OCI-LY7 (cell line): Measurements from ENCODE around the gene HECW1. TPM values are rescaled to one million over a fixed set of nuclear protein-coding genes. Genes with fewer than 3 reads are reported as not detected.

Experiments
- BruUV-seq: library from RNA; stranded (reverse); fragments of 400-500 nt; replicated peaks from 2 replicates; lab custom pipeline; 2021; lab: Mats Ljungman, UMichigan
- CTCF ChIA-PET: fragments of 300-600 bp; sonication (Branson Sonifier 250); formaldehyde crosslinking; loops from one replicate; lab custom pipeline; 2022; ENCODE audit warnings: antibody characterized with exemption; ENCODE audit not compliant: unreplicated experiment; lab: Charles Lee
- POLR2A ChIA-PET: fragments of 300-600 bp; sonication (Branson Sonifier 250); formaldehyde crosslinking; loops from one replicate; lab custom pipeline; 2022; ENCODE audit warnings: antibody characterized with exemption; lab: Charles Lee
- DNase-seq: peaks from one replicate; pipeline ENCODE4 v3.0.0-alpha.2; 2015; ENCODE audit warnings: low spot score
- H2AFZ ChIP-seq: fragments of 200-600 bp; sonication (generic), shearing (Covaris generic); 2 replicates; pipeline ENCODE4 v1.6.1; 2014; ENCODE audit warnings: mild to moderate bottlenecking, antibody characterized with exemption, low read length, moderate library complexity
- H3K27ac ChIP-seq: fragments of 200-600 bp; sonication (generic); 2 replicates; pipeline ENCODE4 v1.5.1; 2014; ENCODE audit warnings: mixed run types, low read depth, mild to moderate bottlenecking, moderate library complexity, low read length, inconsistent platforms; ENCODE audit not compliant: poor library complexity, severe bottlenecking
- H3K36me3 ChIP-seq: fragments of 200-600 bp; sonication (generic); 2 replicates; pipeline ENCODE4 v1.6.1; 2014; ENCODE audit warnings: mild to moderate bottlenecking, antibody characterized with exemption, low read length, moderate library complexity, mixed read lengths; ENCODE audit not compliant: insufficient read depth
- H3K4me1 ChIP-seq: fragments of 200-600 bp; sonication (generic); 2 replicates; pipeline ENCODE4 v1.5.1; 2014; ENCODE audit warnings: mild to moderate bottlenecking, low read length; ENCODE audit not compliant: insufficient read depth, poor library complexity, severe bottlenecking
- H3K4me2 ChIP-seq: fragments of 200-600 bp; sonication (generic); 2 replicates; pipeline ENCODE4 v1.6.1; 2014; ENCODE audit warnings: mild to moderate bottlenecking, low read length
- H3K4me3 ChIP-seq: fragments of 200-600 bp; sonication (generic); 2 replicates; pipeline ENCODE4 v1.5.1; 2014; ENCODE audit warnings: mild to moderate bottlenecking, low read depth, low read length; ENCODE audit not compliant: poor library complexity, severe bottlenecking
- H3K79me2 ChIP-seq: fragments of 200-600 bp; sonication (generic); 2 replicates; pipeline ENCODE4 v1.6.1; 2016; ENCODE audit warnings: low read depth, mild to moderate bottlenecking, low read length, moderate library complexity, mixed read lengths; ENCODE audit not compliant: insufficient read depth
- H3K9me2 ChIP-seq: fragments of 200-600 bp; sonication (generic); 2 replicates; pipeline ENCODE4 v1.6.1; 2016; ENCODE audit warnings: mild to moderate bottlenecking, low read length, mixed read lengths; ENCODE audit not compliant: insufficient read depth
- H3K9me3 ChIP-seq: fragments of 200-600 bp; sonication (generic); 2 replicates; pipeline ENCODE4 v1.6.1; 2014; ENCODE audit warnings: mild to moderate bottlenecking, mixed run types, low read length, mixed read lengths
- H4K20me1 ChIP-seq: fragments of 200-600 bp; sonication (generic); 2 replicates; pipeline ENCODE4 v1.6.1; 2014; ENCODE audit warnings: mild to moderate bottlenecking, antibody characterized with exemption, low read length, moderate library complexity, mixed read lengths; ENCODE audit not compliant: insufficient read depth
- CTCF ChIP-seq: fragments of 200-600 bp; sonication (generic); conservative IDR thresholded peaks from 2 replicates; pipeline ENCODE4 v1.5.1; 2014; ENCODE audit warnings: mild to moderate bottlenecking, antibody characterized with exemption, low read length, moderate library complexity, mixed read lengths
- EZH2phosphoT487 ChIP-seq: fragments of 200-600 bp; sonication (generic); IDR thresholded peaks from 2 replicates; pipeline ENCODE4 v1.6.1; 2018; ENCODE audit warnings: low read depth, borderline replicate concordance, mild to moderate bottlenecking, mixed run types, antibody characterized with exemption, low read length, moderate library complexity, mixed read lengths
- intact Hi-C: fragments of 100-400 bp; cut with micrococcal nuclease; formaldehyde crosslinking; loops from one replicate; pipeline ENCODE4 v1.10.0; 2022; ENCODE audit not compliant: unreplicated experiment
- total RNA-seq, 2 experiments: library from RNA; depleted of rRNA in 1 of 2; stranded (reverse); fragments of >200 nt in 1 of 2; shearing (Covaris generic) in 1 of 2; gene quantifications; 2 replicates each; pipeline ENCODE4 v1.2.3, GENCODE V29; 2014 to 2022

HECW1 gene
- total RNA-seq, 2 experiments from 2014 or later = 2.0 TPM

- TF ChIP-seq EZH2phosphoT487 (no peak), CTCF (no peak)
- H3K9me3 ChIP-seq = no peaks in the 10 kb centered on the region
- no peaks in the 10 kb centered on the region for H3K9me2 ChIP-seq
- DNase-seq = no peak
- no peaks in the 10 kb centered on the region for H3K79me2 ChIP-seq
- intact Hi-C loops = no loop called here
- no peak overlapping the region for H3K4me3 ChIP-seq
- no peak overlapping the region for H3K27ac ChIP-seq
- ChIA-PET POLR2A (interaction anchor here (0.6 to 0.9 kb wide), 4 partner anchors 10 to 1677 kb away, joined by 3 to 7 read pairs (median 4); no protein-coding TSS in a partner anchor), CTCF (no interaction called here)
- H3K4me1 ChIP-seq = no peaks in the 10 kb centered on the region
- H2AFZ ChIP-seq = no peak overlapping the region
- H3K36me3 ChIP-seq = no peaks in the 10 kb centered on the region
- no peaks in the 10 kb centered on the region for H4K20me1 ChIP-seq
- BruUV-seq = no TSS peak
- no peak overlapping the region for H3K4me2 ChIP-seq
These were observed 168.8 kb downstream of the HECW1 start for GRCh38 chr7:43281268-43281667.

GRCh38 chr7:43283706-43284105 is 171.3 kb downstream of the HECW1 start:
- no peaks in the 10 kb centered on the region for H3K36me3 ChIP-seq
- H3K27ac ChIP-seq = no peak overlapping the region
- no peak for DNase-seq
- no TSS peak for BruUV-seq
- no peaks in the 10 kb centered on the region for H3K79me2 ChIP-seq
- ChIA-PET POLR2A (interaction anchor here (0.7 to 0.8 kb wide), 2 partner anchors 9 to 122 kb away, joined by 3 to 4 read pairs; no protein-coding TSS in a partner anchor), CTCF (no interaction called here)
- no peak overlapping the region for H3K4me2 ChIP-seq
- H2AFZ ChIP-seq = no peak overlapping the region
- no peak overlapping the region for H3K4me3 ChIP-seq
- intact Hi-C loops = no loop called here
- no peaks in the 10 kb centered on the region for H3K9me3 ChIP-seq
- no peak for TF ChIP-seq CTCF
- no peak for TF ChIP-seq EZH2phosphoT487
- H3K9me2 ChIP-seq = no peaks in the 10 kb centered on the region
- H4K20me1 ChIP-seq = no peaks in the 10 kb centered on the region
- no peaks in the 10 kb centered on the region for H3K4me1 ChIP-seq

GRCh38 chr7:43289826-43290225 is 177.4 kb downstream of the HECW1 start:
- Histone ChIP-seq H3K36me3 (no peaks in the 10 kb centered on the region), H4K20me1 (no peaks in the 10 kb centered on the region), H3K9me2 (no peaks in the 10 kb centered on the region), H2AFZ (no peak overlapping the region), H3K4me3 (no peak overlapping the region), H3K4me1 (no peaks in the 10 kb centered on the region), H3K4me2 (no peak overlapping the region), H3K79me2 (no peaks in the 10 kb centered on the region), H3K27ac (no peak overlapping the region), H3K9me3 (peaks cover 10% of the 10 kb centered on the region; the same call in 1 of the 2 replicates)
- ChIA-PET POLR2A (interaction anchor here (0.6 kb wide), 1 partner anchor 15 kb away, joined by 3 read pairs; no protein-coding TSS in a partner anchor), CTCF (no interaction called here)
- no TSS peak for BruUV-seq
- no peak for TF ChIP-seq CTCF
- intact Hi-C loops = no loop called here
- no peak for DNase-seq
